ENCODE measurements around the gene GRAMD1B. TPM values are rescaled to one million over a fixed set of nuclear protein-coding genes. Genes with fewer than 3 reads are reported as not detected.
"Not testable (repeated sequence)": the region's sequence is repeated elsewhere in the genome, so short reads cannot be mapped to it uniquely, and the experiment has no call there.

The GRAMD1B gene
- total and polyA plus RNA-seq, 5 donors from 2014 or later = 1.7 to 10.8 (median 5.3) TPM

- Mint-ChIP-seq H3K4me1 (peaks cover 0 to 20% (median 13%) of the 10 kb centered on the region in 4 donors), H3K36me3 (no peaks in the 10 kb centered on the region), H3K27ac (no peak overlapping the region), H3K9me3 (peaks cover 0 to 4% (median 2%) of the 10 kb centered on the region in 7 donors), H3K4me3 (no peak overlapping the region), H3K27me3 (peaks cover 5% of the 10 kb centered on the region)
- no peaks in the 10 kb centered on the region for H3K9me3 ChIP-seq (ENCODE audit: control insufficient read depth in 2 of 2, low read length in 2 of 2)
- H3K4me3 ChIP-seq (ENCODE audit: low read depth, low read length) = no peak overlapping the region
- H3K36me3 ChIP-seq (ENCODE audit: control insufficient read depth, insufficient read depth, low read length) = no peaks in the 10 kb centered on the region
- H3K27ac ChIP-seq (ENCODE audit: insufficient read depth, low read length, poor library complexity, severe bottlenecking) = no peak overlapping the region
- peaks cover 5% of the 10 kb centered on the region for H3K4me1 ChIP-seq (ENCODE audit: control insufficient read depth, insufficient read depth, low read length, poor library complexity, severe bottlenecking)
- no peaks in the 10 kb centered on the region for H3K27me3 ChIP-seq (ENCODE audit: control insufficient read depth, insufficient read depth, low read length)
- DNase-seq (no peak), ATAC-seq (ENCODE audit: low read depth in 2 of 2) (no peak)
These were observed 89.2 kb downstream of the GRAMD1B start for GRCh38 chr11:123519055-123519796.

GRCh38 chr11:123519797-123520193, 89.7 kb downstream of the GRAMD1B start:
- H3K4me3 ChIP-seq (ENCODE audit: low read depth, low read length) = no peak overlapping the region
- no peaks in the 10 kb centered on the region for H3K27me3 ChIP-seq (ENCODE audit: control insufficient read depth, insufficient read depth, low read length)
- ATAC-seq (ENCODE audit: low read depth in 2 of 2) = no peak
- Mint-ChIP-seq H3K4me3 (no peak overlapping the region), H3K4me1 (peaks cover 0 to 20% (median 13%) of the 10 kb centered on the region in 4 donors), H3K27ac (no peak overlapping the region), H3K36me3 (no peaks in the 10 kb centered on the region), H3K9me3 (peaks cover 0 to 4% (median 2%) of the 10 kb centered on the region in 7 donors), H3K27me3 (peaks cover 5% of the 10 kb centered on the region)
- DNase-seq = no peak
- H3K36me3 ChIP-seq (ENCODE audit: control insufficient read depth, insufficient read depth, low read length) = no peaks in the 10 kb centered on the region
- H3K4me1 ChIP-seq (ENCODE audit: control insufficient read depth, insufficient read depth, low read length, poor library complexity, severe bottlenecking) = peaks cover 5% of the 10 kb centered on the region
- H3K27ac ChIP-seq (ENCODE audit: insufficient read depth, low read length, poor library complexity, severe bottlenecking) = no peak overlapping the region
- H3K9me3 ChIP-seq (ENCODE audit: control insufficient read depth in 2 of 2, low read length in 2 of 2) = no peaks in the 10 kb centered on the region

- H3K4me1 ChIP-seq (ENCODE audit: control insufficient read depth, insufficient read depth, low read length, poor library complexity, severe bottlenecking); DNase-seq; H3K27me3 Mint-ChIP-seq; ATAC-seq (ENCODE audit: low read depth in 2 of 2); H3K27ac ChIP-seq (ENCODE audit: insufficient read depth, low read length, poor library complexity, severe bottlenecking); H3K4me3 Mint-ChIP-seq; H3K27ac Mint-ChIP-seq; H3K4me3 ChIP-seq (ENCODE audit: low read depth, low read length); H3K36me3 Mint-ChIP-seq; H3K9me3 ChIP-seq (ENCODE audit: control insufficient read depth in 2 of 2, low read length in 2 of 2); H3K36me3 ChIP-seq (ENCODE audit: control insufficient read depth, insufficient read depth, low read length); H3K27me3 ChIP-seq (ENCODE audit: control insufficient read depth, insufficient read depth, low read length); H3K9me3 Mint-ChIP-seq: not testable (repeated sequence)
- peaks cover 0 to 20% (median 13%) of the 10 kb centered on the region in 4 donors for H3K4me1 Mint-ChIP-seq
These were observed 90.4 kb downstream of the GRAMD1B start for GRCh38 chr11:123520476-123520875.

DNA sequence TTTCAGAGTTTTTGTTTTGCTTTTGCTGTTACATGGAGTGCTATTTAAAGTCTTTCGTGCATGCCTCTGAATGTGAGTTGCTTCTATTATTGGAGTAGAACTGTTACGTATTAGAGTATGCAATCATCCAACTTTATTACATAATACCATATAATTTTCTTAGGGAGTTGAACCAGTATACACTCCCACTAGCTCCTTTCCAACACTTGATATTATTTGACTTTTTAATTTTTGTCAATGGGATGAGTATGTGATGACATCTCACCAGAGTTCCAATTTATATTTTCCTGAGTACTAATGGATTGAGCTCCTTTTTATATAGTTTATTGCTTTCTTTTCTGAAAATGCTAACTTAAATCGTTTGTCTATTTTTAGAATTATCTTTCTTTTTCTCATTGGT, 90.9 kb downstream of the GRAMD1B start:
- no peak overlapping the region for H3K4me3 Mint-ChIP-seq
- H3K9me3 Mint-ChIP-seq = peaks cover 0 to 4% (median 2%) of the 10 kb centered on the region in 7 donors
- Histone ChIP-seq H3K4me3 (ENCODE audit: low read depth, low read length) (no peak overlapping the region), H3K36me3 (ENCODE audit: control insufficient read depth, insufficient read depth, low read length) (no peaks in the 10 kb centered on the region), H3K9me3 (ENCODE audit: control insufficient read depth in 2 of 2, low read length in 2 of 2) (no peaks in the 10 kb centered on the region), H3K4me1 (ENCODE audit: control insufficient read depth, insufficient read depth, low read length, poor library complexity, severe bottlenecking) (peaks cover 5% of the 10 kb centered on the region), H3K27ac (ENCODE audit: insufficient read depth, low read length, poor library complexity, severe bottlenecking) (no peak overlapping the region), H3K27me3 (ENCODE audit: control insufficient read depth, insufficient read depth, low read length) (no peaks in the 10 kb centered on the region)
- peaks cover 5% of the 10 kb centered on the region for H3K27me3 Mint-ChIP-seq
- peaks cover 0 to 20% (median 14%) of the 10 kb centered on the region in 4 donors for H3K4me1 Mint-ChIP-seq
- DNase-seq (no peak), ATAC-seq (ENCODE audit: low read depth in 2 of 2) (no peak)
- H3K36me3 Mint-ChIP-seq = no peaks in the 10 kb centered on the region
- H3K27ac Mint-ChIP-seq = no peak overlapping the region

- Histone ChIP-seq H3K4me3 (ENCODE audit: low read depth, low read length) (no peak overlapping the region), H3K9me3 (ENCODE audit: control insufficient read depth in 2 of 2, low read length in 2 of 2) (no peaks in the 10 kb centered on the region), H3K27ac (ENCODE audit: insufficient read depth, low read length, poor library complexity, severe bottlenecking) (no peak overlapping the region), H3K27me3 (ENCODE audit: control insufficient read depth, insufficient read depth, low read length) (no peaks in the 10 kb centered on the region), H3K4me1 (ENCODE audit: control insufficient read depth, insufficient read depth, low read length, poor library complexity, severe bottlenecking) (peaks cover 5% of the 10 kb centered on the region), H3K36me3 (ENCODE audit: control insufficient read depth, insufficient read depth, low read length) (no peaks in the 10 kb centered on the region)
- peaks cover 0 to 13% (median 12%) of the 10 kb centered on the region in 4 donors for H3K4me1 Mint-ChIP-seq
- no peak overlapping the region for H3K4me3 Mint-ChIP-seq
- H3K27me3 Mint-ChIP-seq = peaks cover 5% of the 10 kb centered on the region
- DNase-seq (no peak), ATAC-seq (ENCODE audit: low read depth in 2 of 2) (no peak)
- H3K9me3 Mint-ChIP-seq = peaks cover 0 to 4% (median 2%) of the 10 kb centered on the region in 7 donors
- no peaks in the 10 kb centered on the region for H3K36me3 Mint-ChIP-seq
- no peak overlapping the region for H3K27ac Mint-ChIP-seq
These were observed 91.9 kb downstream of the GRAMD1B start for GRCh38 chr11:123521930-123522329.

DNA sequence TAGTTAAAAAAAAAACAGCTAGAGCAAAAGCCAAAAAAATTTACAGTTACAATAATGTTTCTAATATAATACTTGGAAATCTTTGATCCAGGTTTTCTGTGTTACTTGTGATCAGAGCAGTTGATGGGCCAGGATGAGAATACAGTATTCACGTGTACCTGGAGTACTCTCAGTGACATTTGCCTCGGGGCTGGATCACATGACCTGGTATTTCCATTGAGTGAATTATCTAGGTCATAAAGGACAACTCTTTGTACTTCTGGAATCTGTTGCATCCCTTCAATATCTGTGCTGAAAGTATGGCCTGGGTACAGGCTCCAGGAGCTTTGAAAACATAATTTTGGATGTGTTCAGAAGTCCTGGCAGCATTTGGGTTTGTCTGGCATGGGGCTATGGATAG, 93.5 kb downstream of the GRAMD1B start:
- Mint-ChIP-seq H3K27ac (no peak overlapping the region), H3K9me3 (peaks cover 0 to 4% (median 2%) of the 10 kb centered on the region in 7 donors), H3K4me1 (peaks cover 0 to 6% (median 0%) of the 10 kb centered on the region in 4 donors), H3K4me3 (no peak overlapping the region), H3K36me3 (no peaks in the 10 kb centered on the region), H3K27me3 (no peaks in the 10 kb centered on the region)
- Histone ChIP-seq H3K36me3 (ENCODE audit: control insufficient read depth, insufficient read depth, low read length) (no peaks in the 10 kb centered on the region), H3K27me3 (ENCODE audit: control insufficient read depth, insufficient read depth, low read length) (no peaks in the 10 kb centered on the region), H3K9me3 (ENCODE audit: control insufficient read depth in 2 of 2, low read length in 2 of 2) (no peaks in the 10 kb centered on the region), H3K27ac (ENCODE audit: insufficient read depth, low read length, poor library complexity, severe bottlenecking) (no peak overlapping the region), H3K4me3 (ENCODE audit: low read depth, low read length) (no peak overlapping the region), H3K4me1 (ENCODE audit: control insufficient read depth, insufficient read depth, low read length, poor library complexity, severe bottlenecking) (no peaks in the 10 kb centered on the region)
- DNase-seq (no peak), ATAC-seq (ENCODE audit: low read depth in 2 of 2) (no peak)

DNA sequence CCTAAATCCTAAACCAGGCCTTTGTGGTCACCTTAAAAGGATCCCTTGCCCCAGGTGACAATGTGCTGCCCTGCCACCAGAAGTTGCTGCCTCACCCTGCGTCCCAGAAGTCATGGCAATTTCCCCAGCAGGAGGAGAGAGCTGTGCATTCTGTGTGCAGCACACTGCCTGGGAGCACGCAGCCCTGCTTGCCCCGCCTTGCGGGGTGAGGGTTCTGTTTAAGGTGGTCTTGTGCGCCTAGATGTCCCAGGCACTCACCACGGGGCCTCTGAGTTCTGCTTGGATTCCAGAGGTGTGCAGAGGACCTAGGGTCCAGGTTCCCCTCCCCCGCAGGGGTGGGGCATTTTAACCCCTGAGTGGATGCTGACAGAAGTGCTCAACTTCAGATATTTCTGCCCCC, 95.0 kb downstream of the GRAMD1B start:
- no peak for ATAC-seq (ENCODE audit: low read depth in 2 of 2)
- no peaks in the 10 kb centered on the region for H3K36me3 ChIP-seq (ENCODE audit: control insufficient read depth, insufficient read depth, low read length)
- peaks cover 0 to 3% (median 1%) of the 10 kb centered on the region in 7 donors for H3K9me3 Mint-ChIP-seq
- no peaks in the 10 kb centered on the region for H3K36me3 Mint-ChIP-seq
- H3K4me1 Mint-ChIP-seq = peaks cover 0 to 4% (median 0%) of the 10 kb centered on the region in 4 donors
- no peaks in the 10 kb centered on the region for H3K27me3 Mint-ChIP-seq
- no peak overlapping the region for H3K4me3 ChIP-seq (ENCODE audit: low read depth, low read length)
- H3K27ac Mint-ChIP-seq = no peak overlapping the region
- H3K27me3 ChIP-seq (ENCODE audit: control insufficient read depth, insufficient read depth, low read length) = no peaks in the 10 kb centered on the region
- H3K9me3 ChIP-seq (ENCODE audit: control insufficient read depth in 2 of 2, low read length in 2 of 2) = no peaks in the 10 kb centered on the region
- no peaks in the 10 kb centered on the region for H3K4me1 ChIP-seq (ENCODE audit: control insufficient read depth, insufficient read depth, low read length, poor library complexity, severe bottlenecking)
- no peak overlapping the region for H3K4me3 Mint-ChIP-seq
- DNase-seq = no peak
- no peak overlapping the region for H3K27ac ChIP-seq (ENCODE audit: insufficient read depth, low read length, poor library complexity, severe bottlenecking)

- no peak for ATAC-seq (ENCODE audit: low read depth in 2 of 2)
- Mint-ChIP-seq H3K9me3 (peaks cover 0 to 3% (median under 1%) of the 10 kb centered on the region in 7 donors), H3K4me1 (peaks cover 0 to 4% (median 0%) of the 10 kb centered on the region in 4 donors), H3K36me3 (no peaks in the 10 kb centered on the region), H3K27me3 (no peaks in the 10 kb centered on the region), H3K27ac (peak overlapping the region in 1 of 3 donors; percentile 20), H3K4me3 (no peak overlapping the region)
- H3K4me3 ChIP-seq (ENCODE audit: low read depth, low read length) = no peak overlapping the region
- no peaks in the 10 kb centered on the region for H3K9me3 ChIP-seq (ENCODE audit: control insufficient read depth in 2 of 2, low read length in 2 of 2)
- no peaks in the 10 kb centered on the region for H3K36me3 ChIP-seq (ENCODE audit: control insufficient read depth, insufficient read depth, low read length)
- no peak overlapping the region for H3K27ac ChIP-seq (ENCODE audit: insufficient read depth, low read length, poor library complexity, severe bottlenecking)
- H3K27me3 ChIP-seq (ENCODE audit: control insufficient read depth, insufficient read depth, low read length) = no peaks in the 10 kb centered on the region
- no peaks in the 10 kb centered on the region for H3K4me1 ChIP-seq (ENCODE audit: control insufficient read depth, insufficient read depth, low read length, poor library complexity, severe bottlenecking)
- DNase-seq = no peak
These were observed 95.4 kb downstream of the GRAMD1B start for GRCh38 chr11:123525511-123525918.
